ENCODE results near the gene CHD8. TPM values are rescaled to one million over a fixed set of nuclear protein-coding genes. Genes with fewer than 3 reads are reported as not detected.
A peak's percentile ranks its signal among the peaks of the same experiment; 100 is the strongest.

The CHD8 gene
- total and polyA plus RNA-seq, 10 of the 15 experiments (the other 5 are each of a cell fraction or from before 2014, with no cell fraction given), result 20.2 to 79.5 (median 35.5) TPM

GRCh38 chr14:21383848-21384493, 72.0 kb downstream of the CHD8 start, which contains the start of gene SUPT16H (continued):
- TF ChIP-seq CEBPZ (IDR thresholded peaks at IDR 0.05; ENCODE audit: low read depth, low read length) (no peak), POU2F2 (IDR thresholded peaks at IDR 0.05; ENCODE audit: borderline replicate concordance, low read depth, low read length) (no peak; the same call in 1 of the 3 replicates), MEF2B (IDR thresholded peaks at IDR 0.05; ENCODE audit: partially characterized antibody, poor library complexity, severe bottlenecking) (no peak), STAT1 (conservative IDR thresholded peaks at IDR 0.05) (no peak; the same call in 1 of the 2 replicates), HDGF (IDR thresholded peaks at IDR 0.05) (0 out of 2 replicates have a peak, but pooled peaks have one; percentile 69), BRCA1 (IDR thresholded peaks at IDR 0.05; ENCODE audit: low read depth, low read length) (0 out of 2 replicates have a peak, but pooled peaks have one; percentile 49), TBL1XR1 (IDR thresholded peaks at IDR 0.05; ENCODE audit: low read depth, low read length) (peak; percentile 53; the same call in 1 of the 2 replicates), ZZZ3 (IDR thresholded peaks at IDR 0.05; ENCODE audit: control insufficient read depth, insufficient read length, low read depth) (no peak), IRF3 (IDR thresholded peaks at IDR 0.05) (no peak), CREM (IDR thresholded peaks at IDR 0.05; ENCODE audit: low read depth) (0 out of 2 replicates have a peak, but pooled peaks have one; percentile 43), NBN (IDR thresholded peaks at IDR 0.05) (peak; percentile 81), SMC3 (IDR thresholded peaks at IDR 0.05; ENCODE audit: borderline replicate concordance, low read length) (no peak), GABPA (IDR thresholded peaks at IDR 0.05; ENCODE audit: low read depth) (peak; percentile 99), PAX8 (IDR thresholded peaks at IDR 0.05) (no peak), TAF1 (IDR thresholded peaks at IDR 0.05; ENCODE audit: borderline replicate concordance, low read depth, low read length) (peak; percentile 91), STAT3 (IDR thresholded peaks at IDR 0.05; ENCODE audit: low read depth, low read length) (no peak), HCFC1 (IDR thresholded peaks at IDR 0.05; ENCODE audit: low read length) (peak; percentile 61; the same call in 1 of the 2 replicates), IKZF1 (conservative IDR thresholded peaks at IDR 0.05) (peak; percentile 72), ZNF384 (IDR thresholded peaks at IDR 0.05; ENCODE audit: borderline replicate concordance, low read depth, low read length) (peak; percentile 91), MYC (IDR thresholded peaks at IDR 0.05; ENCODE audit: insufficient read depth, insufficient read length, insufficient replicate concordance, low read length, severe bottlenecking) (no peak), USF1 (IDR thresholded peaks at IDR 0.05; ENCODE audit: borderline replicate concordance, extremely low read length, insufficient read depth, low read depth, low read length) (peak; percentile 93), ZBED1 (IDR thresholded peaks at IDR 0.05; ENCODE audit: borderline replicate concordance) (peak; percentile 10; the same call in 1 of the 2 replicates), REST (IDR thresholded peaks at IDR 0.05; ENCODE audit: low read depth, low read length) (no peak)

Data from GM12878 (cell line).